CD8-positive, alpha-beta memory T cell (primary cell): Measurements from ENCODE around the gene TMEM63C. TPM values are rescaled to one million over a fixed set of nuclear protein-coding genes. Genes with fewer than 3 reads are reported as not detected.
A peak's percentile ranks its signal among the peaks of the same experiment; 100 is the strongest.

Experiments
- CTCF ChIA-PET: fragments of 350-600 bp; sonication (Branson Sonifier 250); formaldehyde crosslinking; loops from one replicate; lab custom pipeline; 2021; ENCODE audit warnings: antibody characterized with exemption; lab: Charles Lee
- POLR2A ChIA-PET: fragments of 350-600 bp; sonication (Branson Sonifier 250); formaldehyde crosslinking; loops from one replicate; lab custom pipeline; 2021; ENCODE audit warnings: antibody characterized with exemption; lab: Charles Lee
- DNase-seq, 5 donors: peaks; one replicate each; pipeline versions ENCODE4 v3.0.0 to v3.0.0-alpha.2; 2020 to 2022; ENCODE audit warnings: mixed read lengths in 1 of 5
- H3K27ac ChIP-seq: one replicate; pipeline ENCODE4 v1.7.0; 2013; ENCODE audit warnings: low read depth, mild to moderate bottlenecking, low read length, moderate library complexity
- H3K27me3 ChIP-seq: 2 replicates; pipeline ENCODE4 v1.7.0; 2013; ENCODE audit warnings: low read length, mild to moderate bottlenecking; ENCODE audit not compliant: insufficient read depth, poor library complexity, severe bottlenecking
- H3K36me3 ChIP-seq: 2 replicates; pipeline ENCODE4 v1.7.0; 2013; ENCODE audit warnings: mild to moderate bottlenecking, low read length, moderate library complexity; ENCODE audit not compliant: insufficient read depth
- H3K4me1 ChIP-seq: 2 replicates; pipeline ENCODE4 v1.7.0; 2013; ENCODE audit warnings: mild to moderate bottlenecking, low read length, moderate library complexity; ENCODE audit not compliant: insufficient read depth
- H3K4me3 ChIP-seq: 2 replicates; pipeline ENCODE4 v1.7.0; 2013; ENCODE audit warnings: mild to moderate bottlenecking, low read length
- H3K9me3 ChIP-seq: 2 replicates; pipeline ENCODE4 v1.7.0; 2013; ENCODE audit warnings: mild to moderate bottlenecking, low read length
- H3K27ac Mint-ChIP-seq, 8 donors: one replicate each; pipeline ENCODE4 v1.8.0; 2020 to 2021; ENCODE audit warnings: mixed read lengths in 8 of 8, mild to moderate bottlenecking in 6 of 8, inconsistent platforms in 3 of 8, moderate library complexity in 3 of 8
- H3K27me3 Mint-ChIP-seq, 2 donors: one replicate each; pipeline ENCODE4 v1.8.0; 2020 to 2021; ENCODE audit warnings: mixed read lengths in 2 of 2, mild to moderate bottlenecking in 1 of 2, moderate library complexity in 1 of 2
- H3K36me3 Mint-ChIP-seq, 3 donors: one replicate each; pipeline ENCODE4 v1.8.0; 2020 to 2021; ENCODE audit warnings: mixed read lengths in 3 of 3, inconsistent platforms in 1 of 3, mild to moderate bottlenecking in 1 of 3
- H3K4me1 Mint-ChIP-seq, 3 donors: one replicate each; pipeline ENCODE4 v1.8.0; 2020 to 2021; ENCODE audit warnings: mixed read lengths in 3 of 3, inconsistent platforms in 1 of 3, mild to moderate bottlenecking in 1 of 3
- H3K4me3 Mint-ChIP-seq, 7 donors: one replicate each; pipeline ENCODE4 v1.8.0; 2020 to 2021; ENCODE audit warnings: mixed read lengths in 7 of 7, mild to moderate bottlenecking in 6 of 7, moderate library complexity in 4 of 7, inconsistent platforms in 2 of 7
- H3K9me3 Mint-ChIP-seq, 5 donors: one replicate each; pipeline ENCODE4 v1.8.0; 2020 to 2022; ENCODE audit warnings: mixed read lengths in 5 of 5, mild to moderate bottlenecking in 3 of 5, moderate library complexity in 2 of 5, inconsistent platforms in 1 of 5
- polyA plus RNA-seq: library from polyadenylated mRNA; unstranded; fragments of 300-500 nt; fragmentation: Illumina TruSeq; gene quantifications from one replicate; pipeline ENCODE4 v1.2.3, GENCODE V29; 2021
- total RNA-seq, 2 experiments: library from RNA; stranded (reverse); gene quantifications; one replicate each; pipeline ENCODE4 v1.2.3, GENCODE V29; 2021

TMEM63C gene
- total and polyA plus RNA-seq, 3 experiments from 2014 or later = 0.28 to 0.68 (median 0.64) TPM

DNA sequence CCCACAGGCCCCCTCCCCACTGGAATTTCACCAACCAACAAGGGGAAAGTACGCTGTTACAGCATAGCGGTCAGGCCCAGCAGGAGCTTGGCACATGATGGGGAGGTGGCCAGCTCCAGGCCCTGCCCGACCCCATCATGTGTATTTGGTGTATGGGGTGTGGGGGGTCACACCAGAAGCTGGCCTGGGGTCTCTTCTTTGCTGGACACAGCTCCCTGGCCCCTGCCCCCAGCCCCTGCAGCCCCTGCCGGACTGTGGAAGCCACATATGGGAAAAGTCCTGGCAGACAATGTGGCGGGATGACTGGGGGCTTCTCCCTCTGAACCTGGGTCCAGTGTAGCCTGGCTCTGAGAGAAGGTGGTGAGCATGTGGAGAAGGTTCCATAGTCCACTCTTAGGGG lies 77.0 kb downstream of the TMEM63C start:
- Mint-ChIP-seq H3K9me3 (no peaks in the 10 kb centered on the region), H3K27me3 (peaks cover 13 to 15% of the 10 kb centered on the region in 2 donors), H3K4me3 (no peak overlapping the region), H3K27ac (no peak overlapping the region), H3K4me1 (no peaks in the 10 kb centered on the region), H3K36me3 (no peaks in the 10 kb centered on the region)
- ChIA-PET POLR2A (no interaction called here), CTCF (no interaction called here)
- no peak for DNase-seq
- Histone ChIP-seq H3K27ac (no peak overlapping the region), H3K4me1 (no peaks in the 10 kb centered on the region), H3K36me3 (no peaks in the 10 kb centered on the region), H3K4me3 (no peak overlapping the region), H3K9me3 (no peaks in the 10 kb centered on the region), H3K27me3 (no peaks in the 10 kb centered on the region)

DNA sequence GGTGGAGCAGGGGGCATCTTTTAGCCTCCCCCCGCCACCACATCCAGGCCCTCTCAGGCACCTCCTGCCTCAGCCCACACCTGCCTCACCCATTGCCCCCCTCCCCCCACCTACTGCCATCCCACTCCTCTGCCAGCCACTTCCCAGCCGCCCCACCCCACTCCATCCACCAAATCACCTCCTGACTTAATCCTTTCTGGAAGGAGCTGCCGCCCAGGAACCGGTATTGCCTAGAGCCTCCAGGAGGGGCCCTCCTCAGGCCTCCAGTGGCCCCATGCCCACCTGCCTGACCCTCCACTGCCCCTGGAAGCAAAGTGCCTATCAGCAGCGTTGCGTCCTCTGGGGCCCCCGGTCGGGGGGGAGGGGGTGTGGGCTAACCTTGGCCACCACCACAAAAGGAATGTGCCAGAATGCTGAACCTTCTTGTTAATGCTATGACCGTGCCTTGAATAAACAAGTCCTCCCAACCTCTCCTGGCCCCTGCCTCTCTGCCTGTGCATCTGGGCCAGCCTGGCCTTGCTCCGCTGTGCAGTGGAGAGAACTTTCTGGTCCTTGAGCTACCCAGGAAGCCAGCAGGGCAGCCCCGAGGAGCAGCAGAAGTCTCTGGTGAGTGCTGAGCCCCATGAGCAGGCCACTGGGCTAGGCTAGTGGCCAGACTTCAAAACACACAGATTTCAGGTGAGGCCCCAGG lies 77.6 kb downstream of the TMEM63C start:
- ChIA-PET POLR2A (no interaction called here), CTCF (no interaction called here)
- no peak for DNase-seq
- Histone ChIP-seq H3K36me3 (no peaks in the 10 kb centered on the region), H3K9me3 (no peaks in the 10 kb centered on the region), H3K4me3 (no peak overlapping the region), H3K4me1 (no peaks in the 10 kb centered on the region), H3K27ac (no peak overlapping the region), H3K27me3 (no peaks in the 10 kb centered on the region)
- H3K4me1 Mint-ChIP-seq = no peaks in the 10 kb centered on the region
- no peak overlapping the region for H3K27ac Mint-ChIP-seq
- peaks cover 9 to 13% of the 10 kb centered on the region in 2 donors for H3K27me3 Mint-ChIP-seq
- H3K9me3 Mint-ChIP-seq = no peaks in the 10 kb centered on the region
- no peaks in the 10 kb centered on the region for H3K36me3 Mint-ChIP-seq
- H3K4me3 Mint-ChIP-seq = no peak overlapping the region

DNA sequence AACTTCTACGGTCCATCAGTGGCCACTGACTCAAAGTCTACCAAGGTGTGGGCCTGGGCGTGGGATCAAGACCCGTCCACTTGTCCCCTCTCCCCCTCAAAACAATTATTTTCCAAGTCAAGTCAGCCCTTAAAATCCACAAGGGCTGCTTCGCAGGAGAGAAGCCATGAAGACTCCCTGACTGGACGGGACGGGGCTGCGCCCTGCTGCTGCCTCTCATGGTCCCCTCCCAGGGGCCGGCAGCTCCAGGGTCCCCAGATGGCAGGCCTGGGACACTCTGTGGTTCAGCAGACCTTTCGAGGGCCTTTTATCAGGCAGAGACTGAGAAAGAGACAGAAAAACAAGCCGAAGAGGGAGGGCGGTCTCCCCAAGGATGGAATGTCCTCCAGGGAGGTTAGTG lies 78.6 kb downstream of the TMEM63C start:
- Histone ChIP-seq H3K36me3 (no peaks in the 10 kb centered on the region), H3K4me1 (no peaks in the 10 kb centered on the region), H3K27ac (no peak overlapping the region), H3K27me3 (no peaks in the 10 kb centered on the region), H3K9me3 (no peaks in the 10 kb centered on the region), H3K4me3 (no peak overlapping the region)
- Mint-ChIP-seq H3K4me3 (no peak overlapping the region), H3K36me3 (no peaks in the 10 kb centered on the region), H3K27me3 (peaks cover 8 to 13% of the 10 kb centered on the region in 2 donors), H3K27ac (no peak overlapping the region), H3K9me3 (no peaks in the 10 kb centered on the region), H3K4me1 (no peaks in the 10 kb centered on the region)
- DNase-seq = no peak
- ChIA-PET POLR2A (no interaction called here), CTCF (no interaction called here)

DNA sequence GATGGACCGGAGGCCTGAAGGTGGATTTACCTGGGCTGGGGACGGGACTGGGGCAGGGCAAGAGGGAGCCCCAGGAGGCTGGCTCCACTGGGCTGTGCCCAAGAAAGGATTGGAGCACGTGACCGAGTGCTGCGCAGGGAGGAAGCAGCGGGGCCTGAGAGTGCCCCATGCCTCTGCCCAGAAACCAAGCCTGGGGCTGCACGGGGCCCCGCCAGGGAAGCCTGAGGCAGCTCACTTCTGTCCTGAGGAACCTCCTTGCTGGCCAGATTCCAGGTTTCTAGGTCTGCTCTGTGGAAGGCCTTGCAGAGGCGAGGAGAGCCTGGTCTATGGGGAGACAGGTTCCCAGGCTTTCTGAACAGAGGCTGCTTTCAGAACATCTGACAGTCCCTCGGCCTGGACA lies 79.0 kb downstream of the TMEM63C start:
- H3K36me3 ChIP-seq = no peaks in the 10 kb centered on the region
- no peak for DNase-seq
- CTCF ChIA-PET = no interaction called here
- H3K4me1 ChIP-seq = no peaks in the 10 kb centered on the region
- POLR2A ChIA-PET = no interaction called here
- H3K36me3 Mint-ChIP-seq = no peaks in the 10 kb centered on the region
- no peaks in the 10 kb centered on the region for H3K27me3 ChIP-seq
- no peak overlapping the region for H3K27ac ChIP-seq
- H3K4me3 Mint-ChIP-seq = no peak overlapping the region
- no peaks in the 10 kb centered on the region for H3K4me1 Mint-ChIP-seq
- H3K9me3 ChIP-seq = no peaks in the 10 kb centered on the region
- H3K4me3 ChIP-seq = no peak overlapping the region
- no peaks in the 10 kb centered on the region for H3K9me3 Mint-ChIP-seq
- H3K27ac Mint-ChIP-seq = no peak overlapping the region
- H3K27me3 Mint-ChIP-seq = peaks cover 4 to 13% of the 10 kb centered on the region in 2 donors

DNA sequence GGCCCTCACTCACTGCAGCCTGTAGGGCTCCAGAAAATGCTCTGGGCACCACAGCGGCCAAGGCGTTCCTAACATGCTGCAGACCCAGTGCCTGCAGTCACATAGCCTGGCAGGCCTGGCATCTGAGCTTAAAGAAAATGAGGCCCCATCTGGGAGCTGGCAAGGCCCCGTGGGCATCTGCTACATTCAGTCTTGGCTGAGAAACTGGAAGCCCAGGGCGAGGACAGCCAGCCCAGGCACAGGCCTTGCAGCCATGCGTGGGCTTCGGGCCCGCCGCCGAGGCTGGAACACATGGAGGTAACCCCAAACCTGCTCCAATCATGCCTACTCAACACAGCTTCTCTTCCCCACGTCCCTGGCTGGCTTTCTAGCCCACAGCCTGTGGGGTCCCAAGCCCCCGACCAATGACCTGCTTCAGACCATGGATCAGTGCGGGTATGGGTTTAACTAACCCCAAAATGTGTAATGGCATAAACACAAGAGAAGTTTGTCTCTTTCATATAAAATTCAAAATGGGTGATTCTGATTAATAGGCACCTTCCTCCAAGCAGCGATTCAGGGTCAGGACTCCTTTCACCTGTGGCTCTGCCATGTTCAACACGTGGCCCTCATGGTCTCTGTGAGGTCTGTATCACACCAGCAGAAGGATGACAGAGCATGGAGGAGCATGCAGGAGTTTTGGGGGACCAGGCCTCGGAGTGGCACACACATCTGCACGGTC lies 83.0 kb downstream of the TMEM63C start:
- peaks cover 0 to 4% (median 0%) of the 10 kb centered on the region in 3 donors for H3K4me1 Mint-ChIP-seq
- H3K27me3 ChIP-seq = no peaks in the 10 kb centered on the region
- no peak overlapping the region for H3K4me3 Mint-ChIP-seq
- ChIA-PET CTCF (no interaction called here), POLR2A (no interaction called here)
- H3K9me3 ChIP-seq = no peaks in the 10 kb centered on the region
- no peaks in the 10 kb centered on the region for H3K4me1 ChIP-seq
- H3K27ac Mint-ChIP-seq = peak overlapping the region in 1 of 8 donors; percentile 6
- no peaks in the 10 kb centered on the region for H3K36me3 ChIP-seq
- no peak overlapping the region for H3K4me3 ChIP-seq
- H3K9me3 Mint-ChIP-seq = peaks cover 0 to 2% (median 0%) of the 10 kb centered on the region in 5 donors
- no peak overlapping the region for H3K27ac ChIP-seq
- H3K27me3 Mint-ChIP-seq = peaks cover 18 to 20% of the 10 kb centered on the region in 2 donors
- H3K36me3 Mint-ChIP-seq = peaks cover 0 to 4% (median 0%) of the 10 kb centered on the region in 3 donors
- no peak for DNase-seq

DNA sequence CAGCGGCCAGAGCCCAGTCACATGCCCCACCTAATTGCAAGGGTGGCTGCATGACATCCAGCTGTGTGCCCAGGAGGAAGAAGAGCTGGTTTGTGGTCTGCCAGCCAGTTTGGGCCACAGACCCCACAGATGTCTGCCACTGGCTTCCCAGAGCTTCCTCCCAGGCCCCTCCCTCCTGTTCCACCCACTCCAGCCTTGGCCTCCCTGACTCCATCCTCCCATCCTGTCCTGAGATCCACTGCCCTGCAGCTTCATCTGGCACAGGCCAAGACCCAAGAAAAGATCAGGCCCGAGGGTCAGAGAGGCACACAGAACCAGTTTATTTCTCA lies 83.6 kb downstream of the TMEM63C start:
- Mint-ChIP-seq H3K9me3 (peaks cover 0 to 2% (median 0%) of the 10 kb centered on the region in 5 donors), H3K4me1 (peaks cover 0 to 8% (median 0%) of the 10 kb centered on the region in 3 donors), H3K27ac (peak overlapping the region in 1 of 8 donors; percentile 6), H3K4me3 (no peak overlapping the region), H3K36me3 (peaks cover 0 to 4% (median 0%) of the 10 kb centered on the region in 3 donors), H3K27me3 (peaks cover 21 to 23% of the 10 kb centered on the region in 2 donors)
- no peak overlapping the region for H3K27ac ChIP-seq
- H3K27me3 ChIP-seq = no peaks in the 10 kb centered on the region
- ChIA-PET POLR2A (no interaction called here), CTCF (no interaction called here)
- no peak overlapping the region for H3K4me3 ChIP-seq
- no peaks in the 10 kb centered on the region for H3K36me3 ChIP-seq
- no peaks in the 10 kb centered on the region for H3K4me1 ChIP-seq
- DNase-seq = no peak
- no peaks in the 10 kb centered on the region for H3K9me3 ChIP-seq

DNA sequence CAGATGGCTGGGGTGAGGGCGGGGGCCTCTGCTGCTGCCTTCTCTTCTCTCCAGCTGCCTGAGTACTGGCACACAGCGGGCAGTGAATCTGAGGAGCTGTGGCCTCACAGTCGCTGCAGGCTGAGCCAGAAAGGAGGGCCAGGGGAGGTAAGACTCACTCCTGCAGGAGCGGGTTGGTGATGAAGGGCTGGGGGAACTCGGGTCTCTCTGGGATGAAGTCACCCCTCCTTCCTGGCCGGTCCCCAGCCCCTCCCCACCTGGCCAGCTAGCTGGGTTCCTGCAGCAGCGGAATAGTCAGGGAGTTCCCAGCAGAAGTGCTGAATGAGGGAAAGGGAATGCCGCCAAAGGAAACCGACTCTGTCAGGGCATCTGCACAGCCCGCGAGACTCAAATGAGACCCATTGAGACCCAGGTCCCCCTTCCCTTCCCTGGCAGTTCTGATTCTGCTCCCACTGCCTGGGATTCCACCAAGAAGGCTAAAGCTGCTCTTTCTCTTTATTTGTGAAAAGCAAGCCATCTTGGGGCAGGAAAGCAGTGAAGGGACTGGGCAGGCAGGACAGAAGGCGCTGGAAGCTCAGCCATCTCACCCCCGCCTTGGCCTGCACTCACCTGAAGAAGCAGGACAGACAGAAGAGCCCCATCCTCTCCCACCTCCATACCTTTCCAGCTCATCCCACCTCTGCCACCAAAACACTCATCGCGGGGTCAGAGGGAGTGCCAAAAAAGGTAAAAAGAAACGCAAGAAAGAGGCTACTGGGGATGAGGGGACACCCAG lies 84.2 kb downstream of the TMEM63C start:
- DNase-seq = no peak
- ChIA-PET CTCF (no interaction called here), POLR2A (no interaction called here)
- H3K27me3 Mint-ChIP-seq = peaks cover 22 to 25% of the 10 kb centered on the region in 2 donors
- peaks cover 0 to 9% (median 0%) of the 10 kb centered on the region in 3 donors for H3K4me1 Mint-ChIP-seq
- no peak overlapping the region for H3K4me3 Mint-ChIP-seq
- H3K27me3 ChIP-seq = no peaks in the 10 kb centered on the region
- H3K36me3 Mint-ChIP-seq = peaks cover 0 to 4% (median 0%) of the 10 kb centered on the region in 3 donors
- no peak overlapping the region for H3K4me3 ChIP-seq
- H3K4me1 ChIP-seq = no peaks in the 10 kb centered on the region
- H3K27ac Mint-ChIP-seq = no peak overlapping the region
- H3K36me3 ChIP-seq = no peaks in the 10 kb centered on the region
- no peak overlapping the region for H3K27ac ChIP-seq
- H3K9me3 Mint-ChIP-seq = peaks cover 0 to 2% (median 0%) of the 10 kb centered on the region in 5 donors
- no peaks in the 10 kb centered on the region for H3K9me3 ChIP-seq

DNA sequence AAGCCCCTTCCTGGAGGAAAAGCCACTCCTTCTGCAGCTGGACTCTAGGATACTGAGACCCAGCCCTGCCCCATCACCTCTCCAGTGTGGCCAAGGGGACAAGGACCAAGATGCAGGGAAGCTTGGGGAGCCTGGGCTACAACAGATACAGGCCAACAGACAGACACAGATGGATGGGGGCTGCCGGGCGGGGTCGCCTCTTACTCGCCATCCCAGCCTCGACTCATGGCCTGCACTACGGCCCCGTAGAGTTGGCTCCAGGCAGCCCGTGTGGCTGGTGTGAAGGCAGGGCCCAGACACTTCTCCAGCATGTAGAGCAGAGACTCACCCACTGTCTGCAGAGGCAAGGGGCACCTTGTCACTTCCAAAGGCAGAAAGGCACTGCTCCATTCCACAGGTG lies 84.7 kb downstream of the TMEM63C start:
- no peak overlapping the region for H3K4me3 Mint-ChIP-seq
- Histone ChIP-seq H3K4me3 (no peak overlapping the region), H3K36me3 (no peaks in the 10 kb centered on the region), H3K9me3 (no peaks in the 10 kb centered on the region), H3K27ac (no peak overlapping the region), H3K27me3 (no peaks in the 10 kb centered on the region), H3K4me1 (no peaks in the 10 kb centered on the region)
- ChIA-PET CTCF (no interaction called here), POLR2A (no interaction called here)
- peaks cover 0 to 2% (median 0%) of the 10 kb centered on the region in 5 donors for H3K9me3 Mint-ChIP-seq
- H3K4me1 Mint-ChIP-seq = peaks cover 0 to 11% (median 0%) of the 10 kb centered on the region in 3 donors
- no peak for DNase-seq
- no peak overlapping the region for H3K27ac Mint-ChIP-seq
- peaks cover 0 to 4% (median 0%) of the 10 kb centered on the region in 3 donors for H3K36me3 Mint-ChIP-seq
- H3K27me3 Mint-ChIP-seq = peaks cover 20 to 25% of the 10 kb centered on the region in 2 donors
